ENCODE data around the gene NPAS2. TPM values are rescaled to one million over a fixed set of nuclear protein-coding genes. Genes with fewer than 3 reads are reported as not detected.

The NPAS2 gene
- total and polyA plus RNA-seq, 2 donors (not counting 1 experiment from before 2014, with no cell fraction given), result 3.6 to 4.9 TPM

DNA sequence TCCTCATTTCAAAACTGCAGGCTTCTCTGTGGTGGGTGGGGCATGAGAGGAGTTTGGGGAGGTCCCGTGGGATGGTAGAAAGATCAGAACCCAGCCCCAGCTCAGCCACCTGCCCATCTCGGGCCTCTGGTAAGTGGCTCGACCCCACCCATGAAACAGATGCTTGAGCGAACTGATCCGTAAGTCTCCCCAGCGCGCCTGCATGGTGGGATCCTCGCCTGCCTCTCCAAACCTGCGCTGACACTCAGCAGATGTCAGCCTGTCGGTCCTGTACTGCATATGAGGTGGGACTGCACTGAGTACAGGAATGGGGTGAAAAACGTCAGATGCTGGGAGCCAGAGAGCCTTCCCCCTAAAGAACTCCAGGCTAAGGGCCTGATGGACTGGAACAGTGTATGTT, 166.2 kb downstream of the NPAS2 start:
- Histone ChIP-seq H3K9ac (ENCODE audit: insufficient read depth, low read length) (no peak overlapping the region), H3K4me1 (ENCODE audit: control insufficient read depth, extremely low read depth, insufficient read depth, low read length) (no peaks in the 10 kb centered on the region), H3K27me3 (ENCODE audit: control insufficient read depth, insufficient read depth, low read length) (no peaks in the 10 kb centered on the region), H3K9me3 (ENCODE audit: control insufficient read depth, insufficient read depth, low read depth, low read length) (no peaks in the 10 kb centered on the region), H3K79me2 (ENCODE audit: control insufficient read depth, insufficient read depth, low read length) (no peaks in the 10 kb centered on the region), H3K4me2 (ENCODE audit: extremely low read depth, insufficient read depth, low read length) (no peak overlapping the region), H3K36me3 (ENCODE audit: control insufficient read depth, insufficient read depth, low read length) (no peaks in the 10 kb centered on the region), H3K27ac (ENCODE audit: insufficient read depth, low read length) (no peak overlapping the region), H2AFZ (ENCODE audit: low read length) (no peak overlapping the region), H3K4me3 (replicated peaks in 1 of 4; ENCODE audit: control extremely low read depth in 1 of 4, insufficient read depth in 1 of 4, low read depth in 3 of 4, low read length in 4 of 4) (no peak overlapping the region), H4K20me1 (ENCODE audit: control insufficient read depth, extremely low read depth, insufficient read depth, low read length) (no peaks in the 10 kb centered on the region)
- DNase-seq (ENCODE audit: low read depth in 2 of 2), result no peak
- TF ChIP-seq, protein P1, sequence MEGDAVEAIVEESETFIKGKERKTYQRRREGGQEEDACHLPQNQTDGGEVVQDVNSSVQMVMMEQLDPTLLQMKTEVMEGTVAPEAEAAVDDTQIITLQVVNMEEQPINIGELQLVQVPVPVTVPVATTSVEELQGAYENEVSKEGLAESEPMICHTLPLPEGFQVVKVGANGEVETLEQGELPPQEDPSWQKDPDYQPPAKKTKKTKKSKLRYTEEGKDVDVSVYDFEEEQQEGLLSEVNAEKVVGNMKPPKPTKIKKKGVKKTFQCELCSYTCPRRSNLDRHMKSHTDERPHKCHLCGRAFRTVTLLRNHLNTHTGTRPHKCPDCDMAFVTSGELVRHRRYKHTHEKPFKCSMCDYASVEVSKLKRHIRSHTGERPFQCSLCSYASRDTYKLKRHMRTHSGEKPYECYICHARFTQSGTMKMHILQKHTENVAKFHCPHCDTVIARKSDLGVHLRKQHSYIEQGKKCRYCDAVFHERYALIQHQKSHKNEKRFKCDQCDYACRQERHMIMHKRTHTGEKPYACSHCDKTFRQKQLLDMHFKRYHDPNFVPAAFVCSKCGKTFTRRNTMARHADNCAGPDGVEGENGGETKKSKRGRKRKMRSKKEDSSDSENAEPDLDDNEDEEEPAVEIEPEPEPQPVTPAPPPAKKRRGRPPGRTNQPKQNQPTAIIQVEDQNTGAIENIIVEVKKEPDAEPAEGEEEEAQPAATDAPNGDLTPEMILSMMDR (conservative IDR thresholded peaks at IDR 0.05 in 1 of 2, IDR thresholded peaks at IDR 0.05 in 1 of 2; ENCODE audit: low read depth in 1 of 2, low read length in 2 of 2), result no peak
- TF ChIP-seq EZH2 (IDR thresholded peaks at IDR 0.05; ENCODE audit: low read length, missing control alignments), result no peak

DNA sequence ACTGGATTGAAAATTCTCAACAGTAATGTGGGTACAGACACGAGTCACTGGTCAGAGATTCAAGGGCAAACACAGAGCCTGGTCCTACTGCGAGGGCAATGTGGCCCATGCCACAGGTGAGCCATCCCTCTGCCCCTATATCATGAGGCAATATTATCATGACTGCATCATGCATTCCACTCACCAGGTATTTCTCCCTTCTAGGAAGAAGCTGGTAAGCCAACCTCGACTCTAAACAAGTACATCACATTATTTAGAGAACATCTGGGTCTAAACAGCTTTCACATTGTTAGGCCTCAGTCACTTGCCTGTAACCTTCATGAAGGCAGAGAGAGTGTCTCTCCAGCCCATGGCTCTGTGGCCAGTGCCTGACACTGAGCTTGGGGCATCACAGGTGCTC, 167.6 kb downstream of the NPAS2 start:
- Histone ChIP-seq H3K27ac (ENCODE audit: insufficient read depth, low read length) (no peak overlapping the region), H3K79me2 (ENCODE audit: control insufficient read depth, insufficient read depth, low read length) (no peaks in the 10 kb centered on the region), H2AFZ (ENCODE audit: low read length) (no peak overlapping the region), H3K4me2 (ENCODE audit: extremely low read depth, insufficient read depth, low read length) (no peak overlapping the region), H3K9me3 (ENCODE audit: control insufficient read depth, insufficient read depth, low read depth, low read length) (no peaks in the 10 kb centered on the region), H4K20me1 (ENCODE audit: control insufficient read depth, extremely low read depth, insufficient read depth, low read length) (no peaks in the 10 kb centered on the region), H3K4me1 (ENCODE audit: control insufficient read depth, extremely low read depth, insufficient read depth, low read length) (no peaks in the 10 kb centered on the region), H3K9ac (ENCODE audit: insufficient read depth, low read length) (no peak overlapping the region), H3K27me3 (ENCODE audit: control insufficient read depth, insufficient read depth, low read length) (no peaks in the 10 kb centered on the region), H3K4me3 (replicated peaks in 1 of 4; ENCODE audit: control extremely low read depth in 1 of 4, insufficient read depth in 1 of 4, low read depth in 3 of 4, low read length in 4 of 4) (no peak overlapping the region), H3K36me3 (ENCODE audit: control insufficient read depth, insufficient read depth, low read length) (no peaks in the 10 kb centered on the region)
- DNase-seq (ENCODE audit: low read depth in 2 of 2), result no peak
- TF ChIP-seq, protein P1 (conservative IDR thresholded peaks at IDR 0.05 in 1 of 2, IDR thresholded peaks at IDR 0.05 in 1 of 2; ENCODE audit: low read depth in 1 of 2, low read length in 2 of 2), result no peak
- no peak for TF ChIP-seq EZH2 (IDR thresholded peaks at IDR 0.05; ENCODE audit: low read length, missing control alignments)

DNA sequence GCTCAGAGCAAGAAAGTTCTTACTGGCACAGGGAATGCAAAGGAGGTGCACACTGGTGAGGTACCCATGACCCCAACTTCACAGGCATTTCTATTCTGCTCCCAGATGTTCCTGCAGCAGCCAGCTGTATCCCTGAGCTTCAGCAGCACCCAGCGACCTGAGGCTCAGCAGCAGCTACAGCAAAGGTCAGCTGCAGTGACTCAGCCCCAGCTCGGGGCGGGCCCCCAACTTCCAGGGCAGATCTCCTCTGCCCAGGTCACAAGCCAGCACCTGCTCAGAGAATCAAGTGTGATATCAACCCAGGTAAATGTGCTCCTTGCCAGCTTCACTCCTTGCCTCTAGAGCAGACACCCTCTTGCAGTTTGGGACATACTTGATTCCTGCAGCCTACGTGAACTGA, 168.0 kb downstream of the NPAS2 start:
- Histone ChIP-seq H3K4me2 (ENCODE audit: extremely low read depth, insufficient read depth, low read length) (no peak overlapping the region), H3K27ac (ENCODE audit: insufficient read depth, low read length) (no peak overlapping the region), H4K20me1 (ENCODE audit: control insufficient read depth, extremely low read depth, insufficient read depth, low read length) (no peaks in the 10 kb centered on the region), H3K79me2 (ENCODE audit: control insufficient read depth, insufficient read depth, low read length) (no peaks in the 10 kb centered on the region), H3K36me3 (ENCODE audit: control insufficient read depth, insufficient read depth, low read length) (no peaks in the 10 kb centered on the region), H3K9ac (ENCODE audit: insufficient read depth, low read length) (no peak overlapping the region), H3K9me3 (ENCODE audit: control insufficient read depth, insufficient read depth, low read depth, low read length) (no peaks in the 10 kb centered on the region), H3K4me1 (ENCODE audit: control insufficient read depth, extremely low read depth, insufficient read depth, low read length) (no peaks in the 10 kb centered on the region), H3K4me3 (replicated peaks in 1 of 4; ENCODE audit: control extremely low read depth in 1 of 4, insufficient read depth in 1 of 4, low read depth in 3 of 4, low read length in 4 of 4) (no peak overlapping the region), H3K27me3 (ENCODE audit: control insufficient read depth, insufficient read depth, low read length) (no peaks in the 10 kb centered on the region), H2AFZ (ENCODE audit: low read length) (no peak overlapping the region)
- TF ChIP-seq EZH2 (IDR thresholded peaks at IDR 0.05; ENCODE audit: low read length, missing control alignments), result no peak
- TF ChIP-seq, protein P1 (conservative IDR thresholded peaks at IDR 0.05 in 1 of 2, IDR thresholded peaks at IDR 0.05 in 1 of 2; ENCODE audit: low read depth in 1 of 2, low read length in 2 of 2), result no peak
- DNase-seq (ENCODE audit: low read depth in 2 of 2), result no peak
